ENCODE measurements around the gene KCNJ3. TPM values are rescaled to one million over a fixed set of nuclear protein-coding genes. Genes with fewer than 3 reads are reported as not detected.

Gene KCNJ3
- total RNA-seq, 4 donors from 2014 or later, result 6.6 to 31.5 (median 17.9) TPM

DNA sequence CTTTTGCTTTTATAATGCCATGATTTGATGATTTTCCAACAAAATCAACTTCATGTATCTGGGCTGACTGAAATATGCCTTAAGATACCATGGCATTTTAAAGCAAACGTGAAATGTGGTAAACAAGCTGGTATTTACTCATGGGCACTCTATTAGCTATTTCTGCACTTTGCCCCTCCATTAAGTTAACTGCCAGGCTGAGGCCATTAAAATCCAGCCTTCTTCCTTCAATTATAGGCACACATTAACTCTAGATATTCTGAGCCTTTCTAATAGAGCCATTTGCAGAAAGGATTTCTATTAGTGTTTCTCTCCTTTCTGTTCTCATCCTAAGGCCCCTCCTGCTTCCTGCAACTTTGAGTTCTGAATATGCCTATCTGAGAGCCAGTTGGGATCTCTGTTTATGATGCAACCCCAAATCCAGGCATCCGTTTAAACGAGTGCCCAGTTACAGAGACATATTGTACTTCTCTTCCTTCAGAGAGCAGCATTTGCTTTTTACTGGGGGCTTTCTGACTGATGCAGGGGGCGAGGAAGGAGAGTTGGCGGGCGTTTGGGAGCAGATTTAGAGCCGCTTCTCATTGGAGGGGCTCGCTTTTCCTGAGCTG, 1.6 kb upstream of the KCNJ3 start:
- Histone ChIP-seq H3K36me3 (no peaks in the 10 kb centered on the region), H3K9me3 (no peaks in the 10 kb centered on the region), H3K27me3 (peaks cover 0 to 23% of the 10 kb centered on the region in 2 donors), H3K27ac (peak overlapping the region in 1 of 4 donors; percentile 49), H3K4me3 (peak overlapping the region in 3 of 4 donors; percentile 37 to 54 (median 46)), H3K4me1 (peaks cover 0 to 29% (median 5%) of the 10 kb centered on the region in 4 donors)
- WGBS, 2 donors, result 16 to 24% methylated on average over 8 of the region's 8 CpGs
- no peak for DNase-seq (ENCODE audit: low spot score in 2 of 2)
- no peak for TF ChIP-seq CTCF (IDR thresholded peaks at IDR 0.05)
- no peak for TF ChIP-seq EP300 (IDR thresholded peaks at IDR 0.05)
- TF ChIP-seq POLR2A (IDR thresholded peaks at IDR 0.05), result no peak

GRCh38 chr2:154697418-154698252, 860 bp upstream of the KCNJ3 start:
- DNase-seq (ENCODE audit: low spot score in 2 of 2), result no peak
- peak overlapping the region in 2 of 4 donors; percentile 49 to 51 for H3K27ac ChIP-seq
- H3K4me3 ChIP-seq, result peak overlapping the region; percentile 37 to 54 (median 46)
- no peak for TF ChIP-seq POLR2A (IDR thresholded peaks at IDR 0.05)
- no peak for TF ChIP-seq EP300 (IDR thresholded peaks at IDR 0.05)
- TF ChIP-seq CTCF (IDR thresholded peaks at IDR 0.05), result no peak
- peaks cover 0 to 23% of the 10 kb centered on the region in 2 donors for H3K27me3 ChIP-seq
- H3K36me3 ChIP-seq, result no peaks in the 10 kb centered on the region
- 1 to 3% methylated on average over 32 to 45 of the region's 69 CpGs for WGBS, 2 donors
- peaks cover 0 to 29% (median 5%) of the 10 kb centered on the region in 4 donors for H3K4me1 ChIP-seq
- no peaks in the 10 kb centered on the region for H3K9me3 ChIP-seq

- Histone ChIP-seq H3K9me3 (no peaks in the 10 kb centered on the region), H3K4me1 (peaks cover 0 to 29% (median 5%) of the 10 kb centered on the region in 4 donors), H3K36me3 (no peaks in the 10 kb centered on the region), H3K27me3 (peaks cover 0 to 23% of the 10 kb centered on the region in 2 donors), H3K4me3 (peak overlapping the region; percentile 37 to 54 (median 46)), H3K27ac (no peak overlapping the region)
- WGBS, 2 donors, result 8 to 14% methylated on average over 53 to 58 of the region's 60 CpGs
- no peak for DNase-seq (ENCODE audit: low spot score in 2 of 2)
- no peak for TF ChIP-seq CTCF (IDR thresholded peaks at IDR 0.05)
- TF ChIP-seq EP300 (IDR thresholded peaks at IDR 0.05), result no peak
- TF ChIP-seq POLR2A (IDR thresholded peaks at IDR 0.05), result no peak
These were observed 453 bp downstream of the KCNJ3 start for GRCh38 chr2:154698721-154699574.

- no peak for DNase-seq (ENCODE audit: low spot score in 2 of 2)
- Histone ChIP-seq H3K36me3 (no peaks in the 10 kb centered on the region), H3K27me3 (peaks cover 0 to 23% of the 10 kb centered on the region in 2 donors), H3K4me1 (peaks cover 0 to 29% (median 5%) of the 10 kb centered on the region in 4 donors), H3K27ac (no peak overlapping the region), H3K9me3 (no peaks in the 10 kb centered on the region), H3K4me3 (peak overlapping the region in 3 of 4 donors; percentile 37 to 54 (median 46))
- TF ChIP-seq POLR2A (IDR thresholded peaks at IDR 0.05), result no peak
- no peak for TF ChIP-seq CTCF (IDR thresholded peaks at IDR 0.05)
- no peak for TF ChIP-seq EP300 (IDR thresholded peaks at IDR 0.05)
- WGBS, 2 donors, result 43 to 55% methylated on average over 10 of the region's 10 CpGs
These were observed 1.1 kb downstream of the KCNJ3 start for GRCh38 chr2:154699575-154699930.

All from tibial nerve (tissue), 4 donors.